ENCODE measurements around the gene SIGMAR1.

Gene SIGMAR1

DNA sequence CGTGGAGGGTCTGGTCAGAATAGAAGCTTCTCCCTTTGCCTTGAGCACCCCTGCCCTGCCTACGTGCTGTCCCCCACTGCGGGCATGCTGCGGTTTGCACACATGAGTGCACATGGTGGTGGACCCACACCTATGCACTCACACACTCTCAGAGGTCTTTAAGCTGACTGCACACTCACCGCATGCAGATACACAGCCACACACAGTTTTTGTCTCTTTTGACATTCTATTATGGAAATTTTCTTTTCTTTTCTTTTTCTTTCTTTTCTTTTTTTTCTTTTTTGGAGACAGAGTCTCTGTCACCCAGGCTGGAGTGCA, 8.1 kb downstream of the SIGMAR1 start:
- no peak for DNase-seq

DNA sequence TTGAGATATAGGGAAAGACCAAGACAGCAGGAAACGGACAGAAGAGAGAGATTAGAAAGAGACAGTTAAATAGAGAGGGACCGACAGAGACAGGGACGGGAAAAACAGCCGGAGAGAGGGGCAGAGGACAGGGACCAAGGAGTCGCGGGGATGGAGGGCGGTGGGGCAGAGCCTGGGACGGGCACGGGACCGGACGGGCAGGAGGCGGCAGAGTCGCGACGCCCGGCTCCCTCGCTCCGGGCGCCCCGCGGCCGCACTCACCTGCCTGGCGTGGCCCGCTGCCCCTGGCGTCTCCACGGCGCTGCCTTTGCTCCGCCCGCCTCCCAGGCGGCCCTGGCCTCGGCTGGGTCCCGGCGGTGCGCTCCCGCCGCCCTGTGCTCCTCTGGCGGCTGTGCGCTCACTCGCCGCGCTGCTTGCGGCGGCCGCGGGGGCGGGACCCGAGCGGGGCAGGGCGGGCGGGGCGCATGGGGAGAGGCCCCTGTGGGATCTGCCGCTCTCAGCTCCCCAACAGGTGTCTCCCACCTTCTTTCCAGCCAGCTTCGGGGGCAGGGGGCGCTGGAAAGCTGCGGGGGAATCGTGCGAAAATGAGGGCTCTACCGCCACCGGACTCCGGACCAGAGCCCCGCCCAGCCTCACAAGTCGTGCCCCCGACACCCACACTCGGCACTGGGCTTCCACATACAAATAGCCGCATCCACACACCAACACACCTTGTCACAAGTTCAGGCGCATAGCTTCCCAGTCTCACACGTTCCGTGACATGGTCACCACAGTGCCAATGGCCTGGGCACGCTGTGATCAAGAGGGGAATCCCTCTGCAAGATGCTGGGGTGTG, 8.7 kb downstream of the SIGMAR1 start, which contains the start of gene ARID3C:
Gene ARID3C (minus strand): TSS at position 411 of the 835 bp plus-strand sequence. CDS start 1,052 bp downstream, outside the sequence.
- DNase-seq: peak; percentile 50 to 64

DNA sequence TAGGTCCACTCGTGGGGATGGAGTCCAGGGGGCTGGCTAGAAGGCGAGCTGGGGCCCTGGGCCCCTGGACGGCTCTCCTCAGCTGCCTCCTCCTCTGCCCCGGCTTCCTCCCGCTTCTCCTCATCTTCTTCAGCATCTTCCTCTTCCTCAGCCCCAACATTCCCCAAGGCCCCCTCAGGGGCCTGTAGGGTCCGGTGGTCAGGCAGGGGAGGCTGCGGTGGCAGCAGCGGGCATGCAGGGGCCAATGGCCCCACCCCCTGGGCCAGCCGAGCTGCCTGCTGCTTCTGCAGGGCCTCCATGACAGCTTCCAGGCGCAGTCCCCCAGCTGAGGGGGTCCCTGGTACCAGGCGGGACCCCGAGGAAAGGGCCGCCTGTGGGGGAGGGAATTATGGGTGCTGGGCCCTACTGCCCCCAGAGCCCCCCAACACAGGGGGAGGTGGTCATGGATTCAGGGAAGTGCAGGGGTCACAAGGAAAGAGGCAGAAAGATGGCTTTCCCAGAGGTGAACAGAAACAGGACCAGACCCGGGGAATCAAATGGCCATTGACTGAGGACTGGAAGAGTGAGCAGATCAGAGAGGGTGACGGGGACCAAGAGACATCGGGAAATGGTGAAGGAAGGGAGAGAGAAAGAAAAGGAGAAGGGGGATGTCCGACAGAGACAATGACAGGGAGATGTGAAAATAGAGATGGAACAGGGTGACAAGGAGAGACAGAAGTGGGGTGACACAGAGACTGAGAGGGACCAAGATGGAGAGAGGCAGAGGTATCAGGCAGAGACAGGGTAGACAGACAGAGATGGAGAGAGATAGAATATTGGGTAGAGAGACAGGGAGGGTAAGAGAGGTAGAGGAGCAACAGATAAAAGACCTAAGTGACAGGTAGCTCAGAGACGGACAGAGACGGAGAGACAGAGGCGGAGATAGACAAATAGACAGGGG, 9.6 kb downstream of the SIGMAR1 start:
- no peak for DNase-seq

- no peak for DNase-seq
Measured at GRCh38 chr9:34625186-34625486, 12.5 kb downstream of the SIGMAR1 start.

DNA sequence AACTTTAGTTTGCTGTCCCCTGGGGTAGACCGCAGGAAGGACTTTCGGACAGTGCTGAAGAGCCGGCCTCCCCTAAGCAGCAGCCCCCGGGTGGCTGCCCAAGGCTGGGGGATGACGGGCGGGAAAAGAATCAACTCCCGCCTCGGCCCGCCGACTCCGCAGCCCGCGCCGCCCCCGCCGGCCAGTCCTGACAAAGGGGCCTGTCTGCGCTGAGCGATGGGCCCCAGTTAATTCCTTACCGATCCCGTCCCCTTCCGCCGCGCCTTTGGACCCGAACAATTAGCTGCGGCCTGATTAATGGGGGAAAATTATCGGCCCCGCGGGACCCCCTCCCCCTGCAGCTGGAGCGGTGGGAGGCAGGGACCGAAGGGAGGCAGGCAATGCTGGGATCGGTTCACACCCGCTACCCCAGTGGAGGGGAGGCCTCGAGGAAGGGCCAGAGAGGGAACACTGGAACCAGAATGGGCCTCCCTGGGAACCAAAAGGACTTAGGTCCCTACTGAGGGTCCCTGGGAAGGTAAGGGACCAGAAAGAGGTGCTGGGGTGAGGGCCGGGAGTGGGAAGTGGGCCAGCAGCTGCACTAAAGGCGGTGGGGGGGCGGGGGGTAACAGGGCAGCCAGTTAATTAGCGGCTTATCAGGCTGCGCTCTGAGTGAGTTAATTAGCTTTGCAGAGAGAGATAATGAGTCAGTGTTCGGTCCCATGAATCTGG, 13.0 kb downstream of the SIGMAR1 start:
- no peak for DNase-seq

DNA sequence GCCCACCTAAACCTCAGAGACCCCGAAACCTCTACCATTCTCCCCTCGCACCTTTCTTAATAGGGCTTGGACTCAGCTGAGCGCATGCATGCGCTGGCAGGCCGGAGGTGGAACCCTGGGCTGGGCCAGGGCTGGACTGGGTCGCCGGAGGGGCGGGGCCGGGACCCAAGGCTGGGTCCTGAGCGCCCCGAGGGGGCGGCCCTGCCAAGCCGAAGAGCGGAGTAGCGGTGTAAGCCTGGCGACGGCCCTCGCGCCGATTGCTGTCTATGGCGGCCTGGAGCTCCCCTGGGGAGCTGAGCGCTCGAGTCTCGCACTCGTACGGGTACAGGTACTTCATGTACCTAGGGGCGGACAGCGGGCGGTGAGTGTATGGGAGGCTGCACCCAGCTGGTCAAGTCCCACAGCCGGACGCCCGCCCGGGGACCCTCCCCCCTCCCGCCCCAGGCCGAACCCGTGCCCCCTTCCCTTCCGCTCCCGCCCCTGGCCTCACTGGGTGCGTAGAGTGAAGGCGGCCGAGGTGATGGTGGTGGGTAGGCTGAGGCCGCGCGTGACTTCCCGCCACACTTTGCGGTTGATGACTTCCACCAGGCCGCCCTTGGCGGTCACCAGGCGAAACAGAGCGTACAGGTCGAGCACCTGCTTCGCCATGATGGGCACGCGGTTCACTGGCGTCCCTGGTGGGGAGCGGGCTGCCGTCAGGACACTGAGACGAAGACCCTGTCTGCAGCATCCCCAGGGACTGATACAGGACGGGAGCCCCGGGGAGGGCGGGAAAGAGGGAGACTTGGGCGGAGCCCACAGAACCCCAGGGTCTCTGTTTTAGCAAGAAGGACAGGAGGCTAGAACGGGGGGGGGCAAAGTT, 14.0 kb downstream of the SIGMAR1 start:
- DNase-seq: no peak

GRCh38 chr9:34620061-34620994, 17.3 kb downstream of the SIGMAR1 start, which contains the start of gene DCTN3:
DCTN3 (minus strand) TSS chr9:34620495; CDS start chr9:34620464, 31 bp downstream.
- peak; percentile 87 to 90 for DNase-seq

GRCh38 chr9:34615132-34615531, 22.5 kb downstream of the SIGMAR1 start:
- DNase-seq: no peak

DNA sequence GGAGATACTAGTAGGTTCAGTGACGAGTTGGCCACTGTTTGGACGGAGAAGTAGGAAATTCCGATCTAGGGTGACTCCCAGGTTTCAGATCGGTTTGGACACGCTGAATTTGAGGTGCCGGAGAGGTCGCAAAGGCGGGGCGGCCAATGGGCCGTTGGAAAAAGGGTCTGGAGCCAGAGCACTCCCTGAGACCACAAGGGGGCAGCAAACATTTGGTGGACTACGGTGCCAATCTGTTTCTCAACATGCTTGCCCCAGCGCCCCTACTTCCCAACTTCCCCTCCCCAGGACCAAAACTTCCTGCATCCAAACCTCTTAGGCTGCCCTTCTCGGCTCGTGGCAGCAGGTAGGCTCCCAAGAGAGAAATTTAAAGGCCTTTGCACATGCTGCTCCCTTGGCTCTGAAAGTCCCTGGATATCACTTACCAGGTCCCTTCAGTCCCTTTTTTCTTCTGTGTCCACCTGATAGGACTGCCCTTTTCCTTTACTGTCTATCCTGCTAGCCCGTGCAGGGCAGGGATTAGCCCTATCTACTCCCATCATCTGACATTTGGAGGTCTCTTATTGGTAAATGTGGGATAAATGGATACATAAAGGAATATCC, 24.7 kb downstream of the SIGMAR1 start:
- DNase-seq: peak; percentile 71 to 76

DNA sequence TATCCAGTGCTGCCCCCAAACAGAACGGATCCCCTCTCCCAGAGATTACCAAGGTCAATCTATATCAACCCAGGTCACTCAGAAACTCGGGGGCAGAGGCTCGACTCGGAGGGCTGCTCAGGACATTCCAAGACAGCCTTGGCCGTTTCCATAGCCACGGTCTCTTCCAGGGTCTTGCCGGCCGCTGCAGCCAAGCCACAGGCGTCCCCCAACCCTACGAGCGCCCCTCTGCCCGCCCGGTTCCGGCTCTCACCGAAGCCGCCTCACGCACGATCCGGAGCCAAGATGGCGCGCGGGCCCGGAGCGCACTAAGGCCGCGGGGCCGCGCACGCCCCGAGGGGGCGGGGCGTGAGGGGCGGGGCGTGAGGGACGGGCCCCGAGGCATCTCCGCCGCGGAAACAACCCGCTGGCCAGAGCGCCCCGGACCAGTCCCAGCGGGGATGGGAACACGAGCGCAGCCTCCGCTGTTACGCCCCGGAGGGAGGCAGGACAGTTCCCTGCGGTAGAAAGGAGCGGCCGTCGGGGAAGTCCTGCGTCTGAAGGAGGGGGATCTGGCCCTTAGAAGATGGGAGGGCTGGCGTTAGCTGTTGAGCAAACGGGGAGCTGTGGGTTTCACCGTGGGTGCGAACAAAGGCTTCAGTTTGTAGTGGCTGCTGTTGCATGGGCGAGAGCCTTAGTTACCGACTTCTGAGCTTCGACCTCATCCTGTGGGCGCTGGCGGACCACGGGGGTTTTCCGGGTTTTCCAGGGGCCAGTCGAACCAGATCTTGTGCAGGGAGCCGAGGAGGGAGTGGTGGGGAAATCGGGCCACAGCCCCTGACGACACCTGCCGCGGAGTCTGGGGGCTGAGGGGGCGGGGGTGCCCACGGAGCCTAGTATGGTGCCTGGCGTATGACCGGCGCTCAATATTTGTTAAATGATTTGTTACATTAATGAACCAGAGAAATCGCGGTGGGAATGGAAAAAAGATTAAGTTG, 25.5 kb downstream of the SIGMAR1 start, which contains the start of gene RPP25L:
Gene RPP25L (minus strand): TSS at position 287 of the 977 bp plus-strand sequence. CDS start 801 bp downstream, outside the sequence.
- peak; percentile 84 to 91 for DNase-seq

DNA sequence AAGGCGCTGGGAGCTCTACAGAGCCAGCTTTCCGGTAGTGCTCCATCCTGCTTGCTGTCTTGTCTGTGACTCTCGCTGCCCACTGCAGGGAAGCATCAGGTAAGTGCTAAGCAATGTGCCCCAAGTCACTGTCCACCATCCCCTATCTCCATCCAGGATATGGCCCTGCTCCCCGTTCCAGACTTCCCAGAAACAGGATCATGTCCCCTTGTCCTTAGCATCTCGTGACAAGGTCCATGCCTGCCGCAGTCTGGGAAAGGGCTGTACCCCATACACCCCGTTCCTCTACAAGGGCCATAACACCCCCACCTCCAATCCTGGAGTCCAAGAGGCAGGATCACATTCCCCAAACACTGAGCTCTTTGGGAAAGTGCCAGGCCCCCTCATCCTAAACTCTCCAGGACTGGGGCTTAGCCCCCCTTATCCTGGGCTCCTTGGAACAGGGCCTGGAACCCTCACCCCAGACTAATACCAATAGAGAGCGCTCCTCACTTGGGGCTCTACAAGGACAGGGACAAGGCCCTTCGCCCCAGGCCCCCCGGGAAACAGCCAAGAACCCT, 26.3 kb downstream of the SIGMAR1 start:
- no peak for DNase-seq

DNA sequence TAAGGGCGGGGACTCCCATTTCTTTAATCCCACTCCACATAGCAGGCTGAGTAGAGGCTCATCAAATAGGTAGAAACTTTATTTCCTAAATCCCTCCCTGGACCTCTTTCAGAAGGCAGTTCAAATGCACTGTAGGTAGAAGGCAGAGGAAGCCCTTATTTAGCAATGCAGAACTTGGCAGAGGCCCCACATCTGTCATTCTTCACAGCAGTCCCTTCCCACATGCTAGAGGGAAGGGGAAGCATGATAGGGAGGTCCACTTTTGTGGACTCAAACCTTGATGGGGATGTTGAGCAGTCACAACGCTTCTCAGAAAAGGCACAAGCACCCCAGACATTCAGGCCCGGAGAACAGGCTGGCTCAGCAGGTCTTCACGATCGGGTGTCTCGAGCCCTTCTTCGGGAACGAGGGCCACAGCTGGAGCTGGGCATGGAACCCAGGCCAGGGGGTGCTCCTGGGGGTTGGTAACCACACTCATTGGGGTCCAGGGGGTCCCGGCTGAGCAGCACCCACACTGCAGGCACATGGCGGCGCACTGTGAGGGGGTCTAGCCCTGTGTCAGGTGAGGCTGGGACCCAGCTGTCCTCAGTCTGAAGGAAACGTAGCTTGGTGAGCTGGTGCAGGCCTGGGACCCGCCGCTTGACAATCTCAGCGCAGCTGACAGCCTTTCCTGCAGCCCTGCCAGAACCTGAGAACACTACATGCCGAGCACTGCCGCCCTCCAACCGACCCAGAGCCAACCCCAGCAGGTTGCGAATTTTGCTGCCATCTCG, 27.0 kb downstream of the SIGMAR1 start:
- DNase-seq: no peak

GRCh38 chr9:34607331-34607730, 30.3 kb downstream of the SIGMAR1 start:
- no peak for DNase-seq

DNA sequence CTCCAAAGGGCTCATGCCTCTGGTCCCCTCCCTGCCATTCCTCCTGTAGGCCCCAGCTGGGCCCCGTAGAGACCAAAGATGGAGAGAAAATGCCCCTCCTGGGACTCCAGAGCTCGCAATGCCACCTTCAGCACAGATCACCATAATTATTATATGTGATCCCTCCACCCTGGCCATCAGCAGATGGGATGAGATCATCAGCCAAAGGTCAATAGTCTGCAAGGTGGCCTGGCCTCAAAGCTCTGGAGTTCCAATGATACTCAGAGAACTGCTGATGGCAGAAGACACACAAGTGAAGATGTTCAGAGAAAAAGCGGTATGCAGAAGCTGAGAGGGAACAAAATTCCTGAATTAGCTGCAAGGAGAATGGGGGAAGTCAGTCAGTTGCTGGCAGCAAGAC, 30.7 kb downstream of the SIGMAR1 start:
- DNase-seq: no peak

DNA sequence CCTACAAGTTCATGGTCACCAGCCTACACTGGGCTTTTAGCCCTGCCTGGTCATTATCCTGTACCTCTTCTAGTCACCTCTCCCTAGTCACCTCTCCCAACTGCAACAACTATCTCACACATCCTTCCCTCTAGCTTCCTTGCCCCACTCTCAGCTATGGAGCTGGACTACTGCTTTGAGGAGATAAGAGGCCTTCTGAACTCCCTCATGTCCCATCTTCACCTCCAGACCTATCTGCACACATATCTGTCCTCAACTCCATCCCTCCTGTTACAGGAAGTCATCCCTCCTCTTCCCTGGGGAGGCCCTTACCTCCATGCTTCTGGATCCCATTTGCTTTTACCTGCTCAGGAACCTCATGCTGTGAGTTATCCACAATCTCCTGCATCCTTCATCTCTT, 31.4 kb downstream of the SIGMAR1 start:
- no peak for DNase-seq

DNA sequence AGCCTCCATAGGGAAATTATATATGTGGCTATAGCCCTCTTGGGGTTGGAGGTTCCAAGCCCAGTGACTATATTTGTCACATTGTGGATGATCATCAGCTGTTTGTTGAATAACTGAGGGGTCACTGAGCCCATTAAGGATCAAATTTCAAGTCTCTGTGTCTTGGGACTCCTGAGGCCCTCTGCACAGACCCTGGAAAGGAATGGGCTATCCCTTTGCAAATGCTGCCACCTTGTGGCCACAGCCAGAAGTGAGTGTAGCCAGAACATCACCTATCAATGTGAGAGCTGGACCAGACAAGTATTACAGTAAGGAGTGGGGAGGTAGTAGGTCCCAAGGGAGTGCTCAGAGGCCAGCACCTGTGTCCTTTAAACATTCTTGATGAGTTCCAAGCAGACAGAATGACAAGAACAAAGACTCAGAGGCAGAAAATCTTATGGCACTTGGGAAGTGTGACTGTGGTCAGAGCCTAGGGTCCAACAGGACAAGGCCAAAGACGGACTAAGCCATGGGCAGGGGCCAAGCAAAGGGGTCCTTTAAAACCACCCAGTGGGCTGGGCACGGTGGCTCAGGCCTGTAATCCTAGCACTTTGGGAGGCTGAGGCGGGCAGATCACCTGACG, 33.9 kb downstream of the SIGMAR1 start:
- DNase-seq: peak; percentile 87 to 88

GRCh38 chr9:34601937-34602573, 35.5 kb downstream of the SIGMAR1 start:
- DNase-seq: no peak

Data from stimulated activated CD4-positive, alpha-beta T cell treated with anti-CD3 and anti-CD28 coated beads, Interleukin-2, amount 100 ng/mL, for 24 hours (primary cell).